Panc1 (cell line): Measurements from ENCODE around the gene TMEM121.

Experiments used
- CTCF ChIP-seq: fragments of 450-650 bp; IDR thresholded peaks from 2 replicates; pipeline ENCODE4 v1.5.1; 2017; ENCODE audit warnings: mild to moderate bottlenecking
- POLR2AphosphoS5 ChIP-seq: IDR thresholded peaks from 2 replicates; pipeline ENCODE4 v1.6.1; 2012; ENCODE audit warnings: mild to moderate bottlenecking, low read depth, low read length, moderate library complexity
- REST ChIP-seq, 2 experiments: IDR thresholded peaks; 2 replicates each; pipeline ENCODE4 v1.6.1; 2011 to 2012; ENCODE audit warnings: low read depth in 2 of 2, control low read depth in 1 of 2, low read length in 1 of 2, mild to moderate bottlenecking in 1 of 2, moderate library complexity in 1 of 2; ENCODE audit not compliant: insufficient read depth in 1 of 2

GRCh38 chr14:105534586-105534985 lies 8.2 kb downstream of the TMEM121 start:
- TF ChIP-seq CTCF, result no peak
- no peak for TF ChIP-seq POLR2AphosphoS5
- no peak for TF ChIP-seq REST (IDR thresholded peaks at IDR 0.05; ENCODE audit: insufficient read depth in 1 of 2, low read depth in 2 of 2, low read length in 1 of 2)
